Esophagus (tissue), 2 donors: ENCODE measurements around the gene PITPNM2. TPM values are rescaled to one million over a fixed set of nuclear protein-coding genes. Genes with fewer than 3 reads are reported as not detected.

Experiments
- H3K27ac ChIP-seq, 2 donors: one replicate each; pipeline ENCODE4 v1.5.1; 2013; ENCODE audit warnings: low read depth in 2 of 2, mild to moderate bottlenecking in 2 of 2, inconsistent platforms in 1 of 2, low read length in 1 of 2, moderate library complexity in 1 of 2
- H3K27me3 ChIP-seq, 2 donors: one replicate each; pipeline ENCODE4 v1.6.1; 2013; ENCODE audit warnings: low read length in 2 of 2, control low read depth in 1 of 2, mild to moderate bottlenecking in 1 of 2; ENCODE audit not compliant: insufficient read depth in 2 of 2, control insufficient read depth in 1 of 2
- H3K36me3 ChIP-seq, 2 donors: one replicate each; pipeline ENCODE4 v1.6.1; 2013; ENCODE audit warnings: low read length in 1 of 2; ENCODE audit not compliant: control insufficient read depth in 2 of 2, insufficient read depth in 2 of 2
- H3K4me1 ChIP-seq, 2 donors: one replicate each; pipeline ENCODE4 v1.6.1; 2013; ENCODE audit warnings: low read length in 1 of 2; ENCODE audit not compliant: control insufficient read depth in 2 of 2, insufficient read depth in 2 of 2
- H3K4me3 ChIP-seq, 2 donors: one replicate each; pipeline ENCODE4 v1.5.1; 2013; ENCODE audit warnings: low read length in 2 of 2, mild to moderate bottlenecking in 2 of 2, low read depth in 1 of 2, moderate library complexity in 1 of 2
- H3K9me3 ChIP-seq, 2 donors: one replicate each; pipeline ENCODE4 v1.6.1; 2013; ENCODE audit warnings: mild to moderate bottlenecking in 2 of 2, low read depth in 1 of 2, low read length in 1 of 2, moderate library complexity in 1 of 2; ENCODE audit not compliant: control insufficient read depth in 2 of 2, insufficient read depth in 1 of 2
- WGBS, 2 donors: extraction: QIAGEN DNeasy Blood & Tissue Kit; methylation state at CpG; one replicate each; pipeline ENCODE4 v1.1.7; 2013; 5-methylcytosine and 5-hydroxymethylcytosine counted together
- polyA plus RNA-seq, 2 donors: library from polyadenylated mRNA; stranded (reverse); fragments of 200-250 nt; gene quantifications; one replicate each; pipeline ENCODE4 v1.2.3, GENCODE V29; 2013
- donor health status: healthy with polysubstance abuse.
- donor health status: Bipolar disorder and iron deficiency.

The PITPNM2 gene
- polyA plus RNA-seq, 2 donors, result 4.1 to 7.8 TPM

- Histone ChIP-seq H3K36me3 (no peaks in the 10 kb centered on the region), H3K4me3 (no peak overlapping the region), H3K4me1 (no peaks in the 10 kb centered on the region), H3K27me3 (no peaks in the 10 kb centered on the region), H3K9me3 (no peaks in the 10 kb centered on the region), H3K27ac (no peak overlapping the region)
- WGBS, 2 donors, result 50 to 52% methylated on average over 3 of the region's 3 CpGs
Measured at GRCh38 chr12:123163227-123163626, 12.3 kb upstream of the PITPNM2 start.

GRCh38 chr12:123160801-123161487 is 10.1 kb upstream of the PITPNM2 start:
- no peaks in the 10 kb centered on the region for H3K4me1 ChIP-seq
- no peaks in the 10 kb centered on the region for H3K27me3 ChIP-seq
- H3K9me3 ChIP-seq, result no peaks in the 10 kb centered on the region
- no peak overlapping the region for H3K4me3 ChIP-seq
- no peaks in the 10 kb centered on the region for H3K36me3 ChIP-seq
- no peak overlapping the region for H3K27ac ChIP-seq
- 66 to 72% methylated on average over 11 of the region's 11 CpGs for WGBS, 2 donors

GRCh38 chr12:123153906-123154305 is 3.0 kb upstream of the PITPNM2 start:
- peaks cover 0 to 3% of the 10 kb centered on the region in 2 donors for H3K4me1 ChIP-seq
- H3K36me3 ChIP-seq, result no peaks in the 10 kb centered on the region
- 72 to 74% methylated on average over 2 of the region's 2 CpGs for WGBS, 2 donors
- no peaks in the 10 kb centered on the region for H3K9me3 ChIP-seq
- H3K4me3 ChIP-seq, result no peak overlapping the region
- no peak overlapping the region for H3K27ac ChIP-seq
- H3K27me3 ChIP-seq, result no peaks in the 10 kb centered on the region

- Histone ChIP-seq H3K4me3 (no peak overlapping the region), H3K4me1 (peaks cover 0 to 3% of the 10 kb centered on the region in 2 donors), H3K27me3 (no peaks in the 10 kb centered on the region), H3K36me3 (no peaks in the 10 kb centered on the region), H3K27ac (no peak overlapping the region), H3K9me3 (no peaks in the 10 kb centered on the region)
- WGBS, 2 donors, result 73 to 80% methylated on average over 3 of the region's 3 CpGs
Measured at GRCh38 chr12:123152833-123153232, 1.9 kb upstream of the PITPNM2 start.

- Histone ChIP-seq H3K27ac (peak overlapping the region; percentile 71 to 86), H3K9me3 (no peaks in the 10 kb centered on the region), H3K36me3 (no peaks in the 10 kb centered on the region), H3K27me3 (no peaks in the 10 kb centered on the region), H3K4me1 (peaks cover 0 to 3% of the 10 kb centered on the region in 2 donors), H3K4me3 (peak overlapping the region; percentile 67 to 71)
- WGBS, 2 donors, result 40 to 41% methylated on average over 46 of the region's 46 CpGs
Measured at GRCh38 chr12:123151457-123152454, 866 bp upstream of the PITPNM2 start.

- H3K36me3 ChIP-seq, result no peaks in the 10 kb centered on the region
- peak overlapping the region; percentile 64 to 71 for H3K4me3 ChIP-seq
- H3K27ac ChIP-seq, result peak overlapping the region; percentile 70 to 86
- H3K9me3 ChIP-seq, result no peaks in the 10 kb centered on the region
- no peaks in the 10 kb centered on the region for H3K27me3 ChIP-seq
- WGBS, 2 donors, result 1 to 3% methylated on average over 34 to 54 of the region's 54 CpGs
- peaks cover 0 to 3% of the 10 kb centered on the region in 2 donors for H3K4me1 ChIP-seq
Measured at GRCh38 chr12:123150275-123150743, 581 bp downstream of the PITPNM2 start.

- H3K27me3 ChIP-seq, result no peaks in the 10 kb centered on the region
- WGBS, 2 donors, result 40 to 51% methylated on average over 21 to 22 of the region's 22 CpGs
- peaks cover 0 to 3% of the 10 kb centered on the region in 2 donors for H3K4me1 ChIP-seq
- no peaks in the 10 kb centered on the region for H3K36me3 ChIP-seq
- no peaks in the 10 kb centered on the region for H3K9me3 ChIP-seq
- peak overlapping the region; percentile 70 to 86 for H3K27ac ChIP-seq
- peak overlapping the region; percentile 64 to 71 for H3K4me3 ChIP-seq
Measured at GRCh38 chr12:123149501-123150274, 1.2 kb downstream of the PITPNM2 start.

GRCh38 chr12:123149088-123149487 is 1.8 kb downstream of the PITPNM2 start:
- peaks cover 0 to 3% of the 10 kb centered on the region in 2 donors for H3K4me1 ChIP-seq
- H3K27ac ChIP-seq, result peak overlapping the region; percentile 28 to 36
- WGBS, 2 donors, result 77 to 93% methylated on average over 3 of the region's 3 CpGs
- no peaks in the 10 kb centered on the region for H3K27me3 ChIP-seq
- no peaks in the 10 kb centered on the region for H3K36me3 ChIP-seq
- H3K9me3 ChIP-seq, result no peaks in the 10 kb centered on the region
- no peak overlapping the region for H3K4me3 ChIP-seq

- no peaks in the 10 kb centered on the region for H3K27me3 ChIP-seq
- H3K4me3 ChIP-seq, result no peak overlapping the region
- no peaks in the 10 kb centered on the region for H3K36me3 ChIP-seq
- H3K27ac ChIP-seq, result no peak overlapping the region
- no peaks in the 10 kb centered on the region for H3K9me3 ChIP-seq
- 76 to 83% methylated on average over 5 of the region's 5 CpGs for WGBS, 2 donors
- H3K4me1 ChIP-seq, result peaks cover 0 to 3% of the 10 kb centered on the region in 2 donors
Measured at GRCh38 chr12:123148655-123149054, 2.2 kb downstream of the PITPNM2 start.
